ENCODE results near the gene LIFR.

LIFR gene

DNA sequence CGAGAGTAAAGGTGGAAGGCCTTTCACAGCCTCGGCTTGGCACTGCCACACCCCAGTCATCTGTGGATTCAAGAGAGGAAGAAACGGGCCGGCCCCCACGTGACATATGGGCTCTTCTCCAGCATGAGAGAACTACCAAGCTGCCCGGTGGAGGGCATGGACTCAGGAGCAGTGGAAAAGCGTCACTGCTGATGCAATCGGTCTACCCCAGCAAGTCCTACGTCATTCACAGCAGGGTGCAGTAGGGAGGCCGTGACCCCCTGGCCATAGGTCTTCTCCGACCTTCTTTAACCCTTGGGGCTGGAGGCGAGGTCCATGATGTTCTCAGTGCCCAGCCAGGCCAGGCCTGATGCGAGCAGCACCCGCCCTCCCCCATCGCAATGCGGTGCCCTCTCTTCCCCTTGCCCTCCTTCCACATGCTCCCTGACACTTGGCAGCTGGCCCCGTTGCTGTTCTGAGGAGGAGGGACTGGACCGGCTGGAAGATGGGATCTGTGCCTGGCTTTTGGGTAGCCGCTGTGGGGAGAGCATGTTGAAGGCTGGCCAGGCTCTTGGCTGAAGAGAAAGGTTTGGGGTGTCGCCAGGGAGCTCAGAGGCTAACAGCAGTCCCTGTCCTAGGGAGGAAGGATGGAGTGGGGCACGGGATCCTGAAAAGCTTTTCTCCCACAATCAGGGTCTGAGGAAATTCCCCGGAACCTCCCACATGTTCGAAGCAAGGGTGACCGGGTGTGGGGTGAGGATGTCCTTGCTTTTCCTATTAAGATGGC is 89.8 kb downstream of the LIFR start:
- no peak for DNase-seq
- ATAC-seq: no peak

- no peak for DNase-seq
- ATAC-seq: no peak
Measured at GRCh38 chr5:38465702-38466423, 90.6 kb downstream of the LIFR start.

GRCh38 chr5:38465061-38465460 is 91.4 kb downstream of the LIFR start:
- no peak for DNase-seq
- ATAC-seq: no peak

DNA sequence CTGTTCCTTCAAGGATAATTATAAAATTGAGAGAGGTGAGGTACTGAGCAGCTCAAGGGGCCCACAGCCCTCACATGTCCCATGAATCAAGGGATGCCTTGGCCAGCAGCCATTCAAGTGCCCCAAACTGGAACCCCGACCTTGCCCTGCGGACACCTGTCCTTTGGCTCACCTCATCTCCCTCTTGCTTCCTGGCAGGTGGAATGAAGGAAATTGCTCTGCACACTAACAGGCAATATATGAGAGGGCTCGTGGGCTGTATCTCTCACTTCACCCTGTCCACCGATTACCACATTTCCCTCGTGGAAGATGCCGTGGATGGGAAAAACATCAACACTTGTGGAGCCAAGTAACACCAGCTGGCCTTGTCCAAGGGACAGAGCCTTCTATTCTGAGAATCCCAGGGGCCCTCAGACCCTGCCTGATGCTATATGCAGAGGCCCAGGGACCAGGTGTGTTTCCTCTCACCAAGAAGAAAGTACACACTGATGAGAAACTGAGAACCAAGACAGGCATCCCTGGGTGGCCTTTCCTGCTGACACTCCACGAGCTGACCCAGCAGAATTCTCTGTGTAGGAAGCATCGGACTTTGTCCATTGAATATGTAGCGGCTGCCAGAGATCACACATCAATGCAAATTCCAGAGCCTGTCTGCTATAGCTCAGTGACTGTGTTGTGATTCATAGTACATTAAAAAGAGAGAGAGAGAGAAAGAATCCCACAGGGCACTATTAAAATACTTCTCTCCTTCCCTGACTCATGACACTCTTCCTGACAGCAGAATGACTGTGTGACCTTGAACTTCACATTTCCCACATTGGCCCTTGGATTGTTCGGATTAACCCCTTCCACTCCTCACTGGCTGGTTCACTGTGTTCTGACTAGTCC is 92.6 kb downstream of the LIFR start:
- DNase-seq (no peak), ATAC-seq (no peak)

DNA sequence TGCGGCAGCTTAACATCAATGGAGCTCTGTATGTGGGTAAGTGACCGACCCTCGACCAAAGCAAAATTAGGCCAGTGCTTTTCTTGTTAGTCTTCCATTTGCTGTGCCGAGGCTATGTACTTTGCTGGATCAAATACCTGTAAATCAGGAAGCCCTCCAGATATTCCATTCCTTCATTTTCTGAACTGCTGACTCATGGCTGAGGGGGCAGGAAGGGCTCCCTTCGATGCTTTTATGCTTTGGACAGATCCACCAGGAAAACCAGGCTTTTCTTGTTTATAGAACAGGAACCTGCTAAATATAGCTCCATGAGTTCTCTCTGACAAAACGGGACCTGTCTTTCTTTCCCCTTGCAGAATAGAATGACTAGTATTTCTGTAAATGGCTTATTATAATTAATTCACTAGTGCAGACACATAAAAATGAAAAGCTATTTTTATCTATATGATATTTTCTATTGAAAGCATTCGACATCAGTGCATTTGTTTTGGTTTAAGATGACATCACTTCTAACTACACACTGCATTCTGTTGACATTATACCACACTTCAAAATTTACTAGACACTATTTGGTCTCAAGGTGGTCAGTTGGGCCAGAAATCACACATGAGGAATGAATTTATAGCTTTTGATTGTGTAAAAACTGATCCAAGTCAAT is 93.3 kb downstream of the LIFR start:
- DNase-seq (no peak), ATAC-seq (no peak)

DNA sequence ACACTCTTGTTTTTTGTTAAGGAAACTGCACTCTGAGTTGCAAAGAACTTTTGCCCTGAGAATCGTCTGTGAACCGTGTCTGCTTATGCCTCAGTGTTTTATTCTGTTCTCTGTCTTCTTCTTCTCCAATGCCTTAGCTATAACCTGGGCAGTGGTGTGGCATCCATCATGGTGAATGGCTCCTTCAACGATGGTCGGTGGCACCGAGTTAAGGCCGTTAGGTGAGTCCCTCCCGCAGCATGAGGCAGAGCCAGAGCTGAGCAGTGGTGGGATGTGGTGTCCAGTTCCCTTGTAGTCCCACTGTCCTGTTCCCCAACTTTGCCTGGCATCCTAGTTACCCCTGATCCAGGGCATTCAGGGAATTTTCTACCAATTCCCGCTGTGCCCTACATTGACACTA is 98.3 kb downstream of the LIFR start:
- ATAC-seq (no peak), DNase-seq (no peak)

- ATAC-seq (no peak), DNase-seq (no peak)
Measured at GRCh38 chr5:38456657-38457399, 99.6 kb downstream of the LIFR start.

DNA sequence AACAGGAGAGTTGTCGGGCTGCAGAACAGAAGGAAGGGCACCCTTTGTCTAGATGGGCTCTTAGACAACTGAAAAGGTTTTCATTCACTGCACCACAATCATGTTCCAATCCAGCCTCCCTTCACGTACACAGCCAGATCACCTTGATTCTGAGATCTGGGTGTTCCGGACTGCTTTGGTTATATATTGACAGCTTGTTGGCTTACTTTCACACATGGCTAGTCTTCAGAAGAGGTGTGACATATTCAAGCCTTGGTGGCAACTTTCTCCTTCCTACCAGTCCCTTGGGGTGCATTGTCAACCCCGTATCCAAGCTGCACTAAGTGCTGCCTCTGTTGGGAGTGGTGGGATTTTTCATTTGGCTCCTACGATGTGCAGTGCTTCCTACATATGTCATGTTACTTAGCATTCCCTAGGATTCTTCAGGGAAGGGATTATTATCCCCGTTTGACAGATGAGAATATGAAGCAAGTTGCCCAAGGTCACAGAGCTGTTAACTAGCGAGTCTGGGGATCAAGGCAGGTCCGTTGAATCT is 100.6 kb downstream of the LIFR start:
- no peak for DNase-seq
- no peak for ATAC-seq

GRCh38 chr5:38453921-38454320 is 102.5 kb downstream of the LIFR start:
- ATAC-seq (no peak), DNase-seq (no peak)

DNA sequence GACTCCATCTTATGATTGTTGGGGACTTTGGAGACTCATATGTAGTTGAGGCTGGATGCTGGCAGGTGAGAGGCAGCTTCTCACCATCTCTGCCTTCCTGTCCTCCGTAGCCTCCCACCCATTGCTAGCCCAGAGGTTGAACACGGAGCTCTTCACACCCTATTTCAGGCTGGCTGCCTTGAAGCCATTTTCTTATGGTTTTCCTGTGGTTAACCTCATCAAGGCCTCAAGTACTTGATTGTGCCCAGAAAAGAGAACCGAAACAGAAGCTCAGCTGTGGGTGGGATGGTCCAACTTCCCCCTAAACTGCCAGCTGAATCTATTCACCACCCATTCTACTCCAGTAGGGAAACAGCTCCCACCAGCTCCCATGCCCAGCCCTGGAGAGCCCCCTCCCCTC is 102.9 kb downstream of the LIFR start:
- ATAC-seq (peak; percentile 94), DNase-seq (peak; percentile 43)

DNA sequence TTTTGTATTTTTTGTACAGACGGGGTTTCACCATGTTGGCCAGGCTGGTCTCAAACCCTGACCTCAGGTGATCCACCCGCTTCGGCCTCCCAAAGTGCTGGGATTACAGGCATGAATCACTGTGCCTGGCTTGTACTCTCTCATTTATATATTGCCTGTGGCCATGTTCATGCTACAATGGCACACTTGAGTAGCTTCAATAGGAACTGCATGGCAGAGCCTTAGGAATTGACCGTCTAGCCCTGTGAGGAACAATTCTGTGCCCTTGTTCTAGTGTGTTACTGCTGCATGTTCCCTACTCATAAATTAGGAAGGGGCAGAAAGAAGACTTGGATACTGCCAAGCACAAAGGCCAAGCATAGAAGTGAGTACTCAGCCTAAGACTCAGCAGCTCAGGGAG is 104.2 kb downstream of the LIFR start:
- no peak for ATAC-seq

GRCh38 chr5:38451074-38451725 is 105.2 kb downstream of the LIFR start:
- no peak for DNase-seq
- no peak for ATAC-seq

More for the DNA sequence above, 104.2 kb downstream of the LIFR start:
- no peak for DNase-seq

DNA sequence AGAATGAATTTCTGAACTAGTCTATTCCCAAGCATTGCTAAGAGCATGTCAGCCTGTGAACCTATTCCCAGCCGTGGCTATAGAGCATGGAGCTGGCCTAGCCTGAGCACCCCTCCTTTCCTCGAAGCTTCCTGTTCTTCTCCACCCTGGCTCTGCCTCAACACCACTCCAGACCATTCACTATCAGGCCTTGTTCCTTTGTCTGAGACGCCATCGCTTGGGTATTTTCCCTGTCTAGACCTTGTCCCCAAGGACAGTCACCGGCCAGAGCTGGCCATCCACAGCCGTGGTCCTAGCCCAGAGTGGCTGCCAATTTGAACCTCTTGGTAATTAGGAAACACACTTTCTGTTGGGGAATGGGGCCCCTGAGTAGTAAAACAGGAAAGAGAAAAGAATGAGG is 105.8 kb downstream of the LIFR start:
- no peak for ATAC-seq
- no peak for DNase-seq

GRCh38 chr5:38448568-38449350 is 107.7 kb downstream of the LIFR start:
- DNase-seq: no peak
- ATAC-seq: no peak

GRCh38 chr5:38447786-38448185 is 108.7 kb downstream of the LIFR start:
- DNase-seq (no peak), ATAC-seq (no peak)

DNA sequence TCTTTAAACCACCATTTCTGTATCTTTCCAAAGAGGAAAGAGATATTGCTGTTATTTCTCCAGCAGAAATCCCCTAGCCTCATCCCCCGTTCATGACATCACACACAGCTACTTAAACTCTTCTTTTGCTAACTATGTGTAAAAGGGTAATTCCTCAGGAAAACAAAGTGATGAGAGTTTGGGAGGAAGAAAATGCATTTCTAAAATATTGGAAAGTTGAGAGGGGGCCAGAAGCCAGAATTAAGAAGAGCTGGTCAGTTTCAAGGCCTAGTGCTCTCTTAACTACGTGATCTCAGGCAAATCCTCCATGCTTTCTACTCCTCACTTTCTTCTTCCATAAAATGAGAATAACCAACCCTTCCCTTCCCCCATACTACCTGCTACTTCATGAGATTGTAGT is 109.4 kb downstream of the LIFR start:
- no peak for DNase-seq
- ATAC-seq: no peak

DNA sequence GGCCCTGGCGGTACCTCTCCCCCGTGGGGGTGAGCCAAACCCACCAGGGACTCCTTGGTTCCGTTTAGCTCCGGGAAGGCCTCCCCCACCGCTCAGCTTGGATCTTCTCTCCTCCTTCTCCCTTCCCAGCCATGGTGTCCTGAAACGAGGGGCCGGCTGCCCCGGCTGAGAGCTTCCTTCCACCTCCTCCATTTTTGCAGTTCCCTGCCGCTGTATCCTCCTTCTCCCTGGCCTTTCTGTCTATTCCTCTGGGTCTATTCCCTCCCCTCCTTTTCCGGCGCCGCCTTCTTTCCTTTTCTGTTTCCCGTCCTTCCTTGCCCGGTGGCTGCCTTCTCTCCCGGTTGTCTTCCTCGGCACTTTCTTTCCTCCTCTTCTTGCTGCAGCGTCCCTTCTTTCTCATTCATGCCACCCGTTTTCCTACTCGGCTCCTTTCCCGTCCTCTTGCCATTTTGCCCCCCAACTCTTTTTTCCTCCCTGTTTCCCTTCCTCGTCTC is 110.4 kb downstream of the LIFR start:
- DNase-seq: no peak
- ATAC-seq: no peak

GRCh38 chr5:38445374-38446028 is 110.9 kb downstream of the LIFR start:
- ATAC-seq (no peak), DNase-seq (no peak)

- no peak for DNase-seq
- no peak for ATAC-seq
Measured at GRCh38 chr5:38443390-38443789, 113.1 kb downstream of the LIFR start.
